Erythroblast (primary cell): ENCODE results near the gene FCHO2.

ENCODE experiments used
- GATA1 ChIP-seq: IDR thresholded peaks from 2 replicates; pipeline ENCODE4 v1.6.1; 2011; ENCODE audit warnings: low read depth, mild to moderate bottlenecking, control low read depth, low read length, moderate library complexity
- POLR2A ChIP-seq: IDR thresholded peaks from 2 replicates; pipeline ENCODE4 v1.6.1; 2011; ENCODE audit warnings: mild to moderate bottlenecking, low read length

DNA sequence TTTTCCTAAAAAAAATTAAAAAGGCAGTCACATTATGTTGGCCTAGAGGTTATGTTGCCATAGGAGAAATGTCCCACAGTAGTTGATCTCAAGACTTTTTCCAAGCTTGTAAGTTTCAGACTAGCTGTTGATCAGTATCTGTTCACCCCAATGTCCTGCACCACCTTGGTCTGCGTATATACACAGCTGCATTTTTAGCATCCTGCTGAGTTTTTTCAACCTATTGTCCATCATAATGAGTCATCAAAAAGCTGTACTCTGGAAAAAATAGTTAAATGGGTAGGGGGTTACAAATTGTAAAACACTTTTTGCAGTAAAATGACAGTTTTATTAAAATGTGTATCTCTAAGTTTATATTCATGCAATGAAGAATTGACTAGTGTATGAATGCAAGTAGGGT is 111.4 kb downstream of the FCHO2 start:
- TF ChIP-seq POLR2A (no peak), GATA1 (no peak)
